Endodermal cell (in vitro differentiated cells): Measurements from ENCODE around the gene PDLIM4. TPM values are rescaled to one million over a fixed set of nuclear protein-coding genes. Genes with fewer than 3 reads are reported as not detected.

ENCODE experiments used
- DNase-seq: peaks from one replicate; pipeline ENCODE4 v3.0.0-alpha.2; 2017
- H3K27ac ChIP-seq: 2 replicates; pipeline ENCODE4 v1.5.1; 2013; ENCODE audit warnings: mild to moderate bottlenecking, low read depth, low read length, moderate library complexity
- H3K27me3 ChIP-seq: 2 replicates; pipeline ENCODE4 v1.6.1; 2013; ENCODE audit warnings: mild to moderate bottlenecking, low read length, moderate library complexity; ENCODE audit not compliant: insufficient read depth, control insufficient read depth, poor library complexity, severe bottlenecking
- H3K36me3 ChIP-seq: 2 replicates; pipeline ENCODE4 v1.7.0; 2013; ENCODE audit warnings: mild to moderate bottlenecking, low read length, moderate library complexity; ENCODE audit not compliant: control insufficient read depth, insufficient read depth
- H3K4me1 ChIP-seq: one replicate; pipeline ENCODE4 v1.7.0; 2013; ENCODE audit warnings: low read length; ENCODE audit not compliant: control insufficient read depth, insufficient read depth
- H3K4me3 ChIP-seq: 2 replicates; pipeline ENCODE4 v1.5.1; 2013; ENCODE audit warnings: mild to moderate bottlenecking, low read length, moderate library complexity
- H3K9ac ChIP-seq: 2 replicates; pipeline ENCODE4 v1.6.1; 2013; ENCODE audit warnings: mild to moderate bottlenecking, low read length, moderate library complexity; ENCODE audit not compliant: poor library complexity, severe bottlenecking; ENCODE audit errors: extremely low read depth
- H3K9me3 ChIP-seq: 2 replicates; pipeline ENCODE4 v1.6.1; 2013; ENCODE audit warnings: mild to moderate bottlenecking, low read length, moderate library complexity; ENCODE audit not compliant: control insufficient read depth
- H3K27ac Mint-ChIP-seq: 2 replicates; pipeline ENCODE4 v1.8.0; 2020; ENCODE audit warnings: mixed read lengths
- H3K27me3 Mint-ChIP-seq: 2 replicates; pipeline ENCODE4 v1.8.0; 2021; ENCODE audit warnings: mild to moderate bottlenecking, mixed read lengths; ENCODE audit not compliant: insufficient read depth
- H3K36me3 Mint-ChIP-seq: 2 replicates; pipeline ENCODE4 v1.8.0; 2020; ENCODE audit warnings: low read depth, mixed read lengths
- H3K4me1 Mint-ChIP-seq: 2 replicates; pipeline ENCODE4 v1.8.0; 2020; ENCODE audit warnings: mixed read lengths
- H3K4me3 Mint-ChIP-seq: 2 replicates; pipeline ENCODE4 v1.8.0; 2020; ENCODE audit warnings: mild to moderate bottlenecking, moderate library complexity, mixed read lengths
- H3K9me3 Mint-ChIP-seq: 2 replicates; pipeline ENCODE4 v1.8.0; 2020; ENCODE audit warnings: mild to moderate bottlenecking, mixed read lengths
- WGBS, 2 experiments: methylation state at CpG; one replicate each; pipeline versions ENCODE4 v1.1.5 to v1.1.7; 2013; ENCODE audit warnings: missing lambda C conversion rate in 2 of 2, mixed read lengths in 1 of 2; ENCODE audit not compliant: insufficient coverage in 1 of 2, insufficient read length in 1 of 2; 5-methylcytosine and 5-hydroxymethylcytosine counted together
- total RNA-seq, 2 donors: library from RNA; stranded (reverse); fragmentation: NEBNext Ultra II Directional in 1 of 2; extraction: Animal tissue kit (Norgen Biotek cat#: 25700) in 1 of 2; gene quantifications; 2 replicates in 1 of 2; 3 replicates in 1 of 2; pipeline ENCODE4 v1.2.1, GENCODE V29; 2021
- TF ChIP-seq, protein P1 (sequence below): fragments of 200-600 bp; sonication (generic); conservative IDR thresholded peaks from 2 replicates; pipeline ENCODE4 v1.5.0; 2021; ENCODE audit warnings: antibody characterized with exemption, mild to moderate bottlenecking

PDLIM4 gene
- total RNA-seq, 2 donors from 2014 or later: 9.0 to 11.2 TPM

DNA sequence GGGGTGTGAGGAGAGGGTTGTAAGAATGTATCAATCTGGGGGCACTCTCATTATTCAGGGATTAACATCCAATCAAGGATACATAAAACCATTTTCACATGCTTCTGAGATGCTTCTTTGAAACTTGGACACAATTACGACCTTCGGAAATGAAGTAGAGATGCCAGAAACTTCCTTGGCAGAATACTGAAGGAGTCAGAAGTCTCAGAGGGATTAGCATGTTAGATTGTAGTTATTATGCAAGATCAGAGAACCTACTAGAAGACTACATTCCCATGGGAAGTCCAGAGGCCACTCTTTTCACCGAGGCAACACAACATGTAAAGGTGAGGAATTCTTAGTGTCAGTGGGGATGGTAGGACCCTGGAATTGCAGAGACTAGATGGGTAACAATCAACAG lies 31.6 kb downstream of the PDLIM4 start:
- no peak overlapping the region for H3K4me3 Mint-ChIP-seq
- no peaks in the 10 kb centered on the region for H3K9me3 ChIP-seq
- 88 to 94% methylated on average over 3 of the region's 3 CpGs for WGBS, 2 experiments
- peaks cover under 1% of the 10 kb centered on the region for H3K27me3 ChIP-seq
- no peak overlapping the region for H3K4me3 ChIP-seq
- H3K36me3 Mint-ChIP-seq: no peaks in the 10 kb centered on the region
- no peak overlapping the region for H3K9ac ChIP-seq
- TF ChIP-seq, protein P1, sequence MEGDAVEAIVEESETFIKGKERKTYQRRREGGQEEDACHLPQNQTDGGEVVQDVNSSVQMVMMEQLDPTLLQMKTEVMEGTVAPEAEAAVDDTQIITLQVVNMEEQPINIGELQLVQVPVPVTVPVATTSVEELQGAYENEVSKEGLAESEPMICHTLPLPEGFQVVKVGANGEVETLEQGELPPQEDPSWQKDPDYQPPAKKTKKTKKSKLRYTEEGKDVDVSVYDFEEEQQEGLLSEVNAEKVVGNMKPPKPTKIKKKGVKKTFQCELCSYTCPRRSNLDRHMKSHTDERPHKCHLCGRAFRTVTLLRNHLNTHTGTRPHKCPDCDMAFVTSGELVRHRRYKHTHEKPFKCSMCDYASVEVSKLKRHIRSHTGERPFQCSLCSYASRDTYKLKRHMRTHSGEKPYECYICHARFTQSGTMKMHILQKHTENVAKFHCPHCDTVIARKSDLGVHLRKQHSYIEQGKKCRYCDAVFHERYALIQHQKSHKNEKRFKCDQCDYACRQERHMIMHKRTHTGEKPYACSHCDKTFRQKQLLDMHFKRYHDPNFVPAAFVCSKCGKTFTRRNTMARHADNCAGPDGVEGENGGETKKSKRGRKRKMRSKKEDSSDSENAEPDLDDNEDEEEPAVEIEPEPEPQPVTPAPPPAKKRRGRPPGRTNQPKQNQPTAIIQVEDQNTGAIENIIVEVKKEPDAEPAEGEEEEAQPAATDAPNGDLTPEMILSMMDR: no peak
- peaks cover 6% of the 10 kb centered on the region for H3K4me1 Mint-ChIP-seq
- no peak overlapping the region for H3K27ac Mint-ChIP-seq
- no peaks in the 10 kb centered on the region for H3K36me3 ChIP-seq
- H3K27me3 Mint-ChIP-seq: peaks cover 16% of the 10 kb centered on the region
- peaks cover 1% of the 10 kb centered on the region for H3K9me3 Mint-ChIP-seq
- no peaks in the 10 kb centered on the region for H3K4me1 ChIP-seq
- DNase-seq: no peak
- H3K27ac ChIP-seq: no peak overlapping the region

- 87 to 93% methylated on average over 2 of the region's 2 CpGs for WGBS, 2 experiments
- H3K27ac ChIP-seq: no peak overlapping the region
- no peak overlapping the region for H3K27ac Mint-ChIP-seq
- no peaks in the 10 kb centered on the region for H3K9me3 ChIP-seq
- H3K36me3 ChIP-seq: no peaks in the 10 kb centered on the region
- H3K9ac ChIP-seq: no peak overlapping the region
- H3K9me3 Mint-ChIP-seq: peaks cover 1% of the 10 kb centered on the region
- peaks cover 6% of the 10 kb centered on the region for H3K4me1 Mint-ChIP-seq
- TF ChIP-seq, protein P1: no peak
- H3K4me3 Mint-ChIP-seq: no peak overlapping the region
- H3K4me1 ChIP-seq: no peaks in the 10 kb centered on the region
- H3K36me3 Mint-ChIP-seq: no peaks in the 10 kb centered on the region
- no peak overlapping the region for H3K4me3 ChIP-seq
- peaks cover 35% of the 10 kb centered on the region for H3K27me3 Mint-ChIP-seq
- no peak for DNase-seq
- H3K27me3 ChIP-seq: peaks cover 20% of the 10 kb centered on the region
These were observed 33.5 kb downstream of the PDLIM4 start for GRCh38 chr5:132291026-132291425.

GRCh38 chr5:132293066-132293991 lies 35.8 kb downstream of the PDLIM4 start:
- Histone ChIP-seq H3K4me1 (no peaks in the 10 kb centered on the region), H3K36me3 (no peaks in the 10 kb centered on the region), H3K4me3 (peak overlapping the region; percentile 79), H3K27me3 (peaks cover 31% of the 10 kb centered on the region), H3K9me3 (no peaks in the 10 kb centered on the region), H3K9ac (peak overlapping the region; percentile 71), H3K27ac (peak overlapping the region; percentile 89)
- peaks cover 6% of the 10 kb centered on the region for H3K4me1 Mint-ChIP-seq
- peak overlapping the region; percentile 68 for H3K4me3 Mint-ChIP-seq
- H3K27me3 Mint-ChIP-seq: peaks cover 48% of the 10 kb centered on the region
- DNase-seq: peak; percentile 90
- no peaks in the 10 kb centered on the region for H3K36me3 Mint-ChIP-seq
- H3K27ac Mint-ChIP-seq: peak overlapping the region; percentile 97
- TF ChIP-seq, protein P1: peak; percentile 48
- H3K9me3 Mint-ChIP-seq: peaks cover 1% of the 10 kb centered on the region
- WGBS, 2 experiments: 1 to 5% methylated on average over 16 to 50 of the region's 50 CpGs
